ENCODE data around the gene PPP2R1B. TPM values are rescaled to one million over a fixed set of nuclear protein-coding genes. Genes with fewer than 3 reads are reported as not detected.

PPP2R1B gene
- total RNA-seq, 1 donor from 2014 or later: 6.5 TPM

DNA sequence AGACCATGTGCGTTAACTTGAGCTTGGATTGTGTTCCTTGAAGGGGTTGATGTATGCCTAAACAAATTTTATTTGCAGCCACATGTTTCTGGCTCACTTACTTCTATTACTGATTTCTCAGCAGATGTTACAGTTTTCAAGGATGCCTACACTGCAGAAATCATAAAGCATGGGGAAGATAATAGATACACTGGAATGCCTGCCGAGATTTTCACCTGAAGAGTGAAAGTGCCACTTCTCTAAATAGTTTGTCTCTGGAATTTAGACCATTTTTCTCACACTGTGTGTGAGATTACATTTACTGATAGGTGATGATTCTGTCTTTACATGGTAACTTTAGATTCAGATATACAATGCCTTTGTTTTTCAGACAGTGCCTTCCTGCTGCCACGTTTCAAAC, 82.4 kb downstream of the PPP2R1B start:
- TF ChIP-seq, protein P1, sequence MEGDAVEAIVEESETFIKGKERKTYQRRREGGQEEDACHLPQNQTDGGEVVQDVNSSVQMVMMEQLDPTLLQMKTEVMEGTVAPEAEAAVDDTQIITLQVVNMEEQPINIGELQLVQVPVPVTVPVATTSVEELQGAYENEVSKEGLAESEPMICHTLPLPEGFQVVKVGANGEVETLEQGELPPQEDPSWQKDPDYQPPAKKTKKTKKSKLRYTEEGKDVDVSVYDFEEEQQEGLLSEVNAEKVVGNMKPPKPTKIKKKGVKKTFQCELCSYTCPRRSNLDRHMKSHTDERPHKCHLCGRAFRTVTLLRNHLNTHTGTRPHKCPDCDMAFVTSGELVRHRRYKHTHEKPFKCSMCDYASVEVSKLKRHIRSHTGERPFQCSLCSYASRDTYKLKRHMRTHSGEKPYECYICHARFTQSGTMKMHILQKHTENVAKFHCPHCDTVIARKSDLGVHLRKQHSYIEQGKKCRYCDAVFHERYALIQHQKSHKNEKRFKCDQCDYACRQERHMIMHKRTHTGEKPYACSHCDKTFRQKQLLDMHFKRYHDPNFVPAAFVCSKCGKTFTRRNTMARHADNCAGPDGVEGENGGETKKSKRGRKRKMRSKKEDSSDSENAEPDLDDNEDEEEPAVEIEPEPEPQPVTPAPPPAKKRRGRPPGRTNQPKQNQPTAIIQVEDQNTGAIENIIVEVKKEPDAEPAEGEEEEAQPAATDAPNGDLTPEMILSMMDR (IDR thresholded peaks at IDR 0.05; ENCODE audit: borderline replicate concordance): no peak
- Histone ChIP-seq H3K4me3 (no peak overlapping the region), H3K9me3 (replicated peaks) (no peaks in the 10 kb centered on the region), H3K27me3 (ENCODE audit: low read depth) (no peaks in the 10 kb centered on the region), H3K27ac (replicated peaks) (no peak overlapping the region), H3K36me3 (peaks cover 23% of the 10 kb centered on the region), H3K4me1 (no peaks in the 10 kb centered on the region)
- intact Hi-C loops (cut with micrococcal nuclease): no loop called here
- no peak for DNase-seq

DNA sequence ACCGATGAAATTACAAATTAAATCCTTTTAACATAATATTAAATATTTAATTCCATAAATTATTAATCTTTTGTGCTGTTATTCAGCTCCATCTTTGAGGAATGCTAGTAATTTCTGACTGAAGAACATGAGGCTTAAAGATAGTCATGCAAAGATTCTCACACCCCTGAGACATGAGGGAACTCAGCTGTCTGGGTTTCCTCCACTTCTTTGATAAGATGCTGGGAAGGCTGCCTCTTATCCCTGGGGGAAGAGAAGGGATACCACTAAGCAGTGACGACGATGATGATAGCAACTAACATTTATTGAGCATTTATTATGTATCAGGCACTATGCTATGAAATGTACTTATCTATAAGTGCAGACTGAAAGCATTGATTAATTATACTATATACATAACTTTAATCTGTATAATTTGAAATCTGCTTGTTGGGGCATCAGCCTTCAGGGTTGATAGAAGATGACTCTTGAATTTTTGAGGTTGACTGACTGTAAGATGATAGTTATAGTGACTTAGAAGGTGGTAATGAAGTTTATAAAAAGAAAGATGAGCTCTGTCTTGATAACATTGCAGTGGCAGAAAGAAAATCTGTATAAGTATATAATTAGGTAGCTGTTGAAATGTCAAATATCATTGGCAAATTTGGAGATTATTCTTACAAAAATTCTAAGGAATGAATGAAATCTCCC, 85.6 kb downstream of the PPP2R1B start:
- H3K4me1 ChIP-seq: peaks cover 24% of the 10 kb centered on the region
- H3K36me3 ChIP-seq: peaks cover 20% of the 10 kb centered on the region
- TF ChIP-seq, protein P1 (IDR thresholded peaks at IDR 0.05; ENCODE audit: borderline replicate concordance): no peak
- no peak for DNase-seq
- no peak overlapping the region for H3K27ac ChIP-seq (replicated peaks)
- no peaks in the 10 kb centered on the region for H3K27me3 ChIP-seq (ENCODE audit: low read depth)
- no peaks in the 10 kb centered on the region for H3K9me3 ChIP-seq (replicated peaks)
- H3K4me3 ChIP-seq: no peak overlapping the region
- intact Hi-C loops (cut with micrococcal nuclease): no loop called here

Other genes starting within 250 kb of the PPP2R1B start
- gene LAYN, start 225.7 kb downstream of the PPP2R1B start, total RNA-seq: 2.8 TPM
- gene SIK2, start 163.9 kb downstream of the PPP2R1B start, total RNA-seq: 16.3 TPM
- 14.4 TPM for gene ALG9, start 105.2 kb upstream of the PPP2R1B start, total RNA-seq
- 0.93 TPM for gene FDXACB1, start 112.8 kb upstream of the PPP2R1B start, total RNA-seq
- 26.0 TPM for gene CFAP68, start 113.2 kb upstream of the PPP2R1B start, total RNA-seq
- gene CRYAB, start 145.4 kb upstream of the PPP2R1B start, total RNA-seq: 6,704 TPM
- gene HSPB2, start 146.3 kb upstream of the PPP2R1B start, total RNA-seq: 36.5 TPM
- gene C11orf52, start 152.5 kb upstream of the PPP2R1B start, total RNA-seq: 1.2 TPM
- gene DIXDC1, start 171.0 kb upstream of the PPP2R1B start, total RNA-seq: 20.2 TPM